AG09309 (cell line): ENCODE data around the gene MRPL12.

Experiments used
- DNase-seq: peaks from one replicate; pipeline ENCODE4 v3.0.0-alpha.2; 2010; ENCODE audit warnings: low read depth
- H3K4me3 ChIP-seq: 2 replicates; pipeline ENCODE4 v1.5.1; 2011; ENCODE audit warnings: mild to moderate bottlenecking, low read depth, low read length, moderate library complexity; ENCODE audit not compliant: control insufficient read depth
- TF ChIP-seq, protein P1 (sequence below): IDR thresholded peaks from 2 replicates; pipeline ENCODE4 v1.5.1; 2011; ENCODE audit warnings: mild to moderate bottlenecking, low read depth, low read length, inconsistent platforms; ENCODE audit not compliant: insufficient read depth, control insufficient read depth; ENCODE audit errors: missing control alignments

The MRPL12 gene

DNA sequence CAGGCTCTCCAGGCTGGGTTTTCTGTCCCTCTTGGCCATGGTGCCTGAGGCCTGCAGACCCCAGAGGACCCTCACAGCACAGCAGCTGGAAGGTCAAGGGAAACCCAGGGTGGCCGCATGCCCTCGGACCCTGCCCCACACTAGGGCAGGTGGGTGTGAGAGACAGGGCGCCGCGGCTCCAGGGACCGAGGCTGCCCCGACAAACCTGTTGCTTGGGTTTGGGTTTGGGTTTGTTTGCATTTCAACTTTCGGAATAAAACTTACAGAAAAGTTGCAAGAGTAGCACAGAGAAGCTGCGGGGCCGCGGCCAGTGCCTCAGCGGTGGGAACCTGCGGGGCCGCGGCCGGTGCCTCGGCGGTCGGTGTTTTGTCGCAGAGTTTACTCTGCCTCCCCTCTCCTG lies 11.6 kb upstream of the MRPL12 start:
- no peak for DNase-seq
- H3K4me3 ChIP-seq, result no peak overlapping the region
- TF ChIP-seq, protein P1, sequence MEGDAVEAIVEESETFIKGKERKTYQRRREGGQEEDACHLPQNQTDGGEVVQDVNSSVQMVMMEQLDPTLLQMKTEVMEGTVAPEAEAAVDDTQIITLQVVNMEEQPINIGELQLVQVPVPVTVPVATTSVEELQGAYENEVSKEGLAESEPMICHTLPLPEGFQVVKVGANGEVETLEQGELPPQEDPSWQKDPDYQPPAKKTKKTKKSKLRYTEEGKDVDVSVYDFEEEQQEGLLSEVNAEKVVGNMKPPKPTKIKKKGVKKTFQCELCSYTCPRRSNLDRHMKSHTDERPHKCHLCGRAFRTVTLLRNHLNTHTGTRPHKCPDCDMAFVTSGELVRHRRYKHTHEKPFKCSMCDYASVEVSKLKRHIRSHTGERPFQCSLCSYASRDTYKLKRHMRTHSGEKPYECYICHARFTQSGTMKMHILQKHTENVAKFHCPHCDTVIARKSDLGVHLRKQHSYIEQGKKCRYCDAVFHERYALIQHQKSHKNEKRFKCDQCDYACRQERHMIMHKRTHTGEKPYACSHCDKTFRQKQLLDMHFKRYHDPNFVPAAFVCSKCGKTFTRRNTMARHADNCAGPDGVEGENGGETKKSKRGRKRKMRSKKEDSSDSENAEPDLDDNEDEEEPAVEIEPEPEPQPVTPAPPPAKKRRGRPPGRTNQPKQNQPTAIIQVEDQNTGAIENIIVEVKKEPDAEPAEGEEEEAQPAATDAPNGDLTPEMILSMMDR, result no peak

DNA sequence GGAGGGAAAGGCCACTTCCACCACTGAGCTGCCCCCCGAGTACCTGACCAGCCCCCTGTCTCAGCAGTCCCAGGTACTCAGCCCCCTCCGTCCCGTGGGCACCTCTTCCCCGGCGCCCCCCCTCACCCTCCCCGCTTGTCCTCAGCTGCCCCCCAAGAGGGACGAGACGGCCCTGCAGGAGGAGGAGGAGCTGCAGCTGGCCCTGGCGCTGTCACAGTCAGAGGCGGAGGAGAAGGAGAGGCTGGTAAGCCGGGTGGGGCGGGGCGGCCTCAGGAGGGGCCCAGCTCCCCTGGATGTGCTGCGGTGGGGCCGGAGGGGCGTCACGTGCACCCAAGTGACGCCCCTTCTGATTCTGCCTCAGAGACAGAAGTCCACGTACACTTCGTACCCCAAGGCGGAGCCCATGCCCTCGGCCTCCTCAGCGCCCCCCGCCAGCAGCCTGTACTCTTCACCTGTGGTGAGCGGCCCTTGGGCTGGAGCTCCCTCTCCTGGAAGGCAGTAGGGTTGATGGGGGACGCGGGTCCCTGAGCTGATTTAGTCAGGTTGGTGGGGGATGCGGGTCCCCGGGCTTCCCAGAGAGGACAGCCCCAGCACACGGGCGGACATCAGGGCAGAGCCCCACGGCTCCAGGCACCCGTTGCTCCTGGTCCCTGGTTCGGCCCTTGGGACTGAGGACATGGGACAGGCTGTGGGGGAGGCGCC lies 9.5 kb upstream of the MRPL12 start:
- TF ChIP-seq, protein P1, result no peak
- H3K4me3 ChIP-seq, result no peak overlapping the region

DNA sequence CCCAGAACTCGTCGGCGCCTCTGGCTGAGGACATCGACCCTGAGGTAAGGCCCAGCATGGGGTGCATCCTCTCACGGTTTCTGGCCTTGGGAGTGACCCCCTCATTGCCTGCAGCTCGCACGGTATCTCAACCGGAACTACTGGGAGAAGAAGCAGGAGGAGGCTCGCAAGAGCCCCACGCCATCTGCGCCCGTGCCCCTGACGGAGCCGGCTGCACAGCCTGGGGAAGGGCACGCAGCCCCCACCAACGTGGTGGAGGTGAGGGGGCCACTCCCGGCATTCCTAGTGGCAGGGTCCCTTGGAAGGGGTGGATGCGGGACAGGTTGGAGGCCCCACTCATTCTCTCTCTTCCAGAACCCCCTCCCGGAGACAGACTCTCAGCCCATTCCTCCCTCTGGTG lies 8.4 kb upstream of the MRPL12 start:
- no peak for DNase-seq
- H3K4me3 ChIP-seq, result no peak overlapping the region
- TF ChIP-seq, protein P1, result no peak

More for the DNA sequence above, 9.5 kb upstream of the MRPL12 start:
- DNase-seq, result no peak

DNA sequence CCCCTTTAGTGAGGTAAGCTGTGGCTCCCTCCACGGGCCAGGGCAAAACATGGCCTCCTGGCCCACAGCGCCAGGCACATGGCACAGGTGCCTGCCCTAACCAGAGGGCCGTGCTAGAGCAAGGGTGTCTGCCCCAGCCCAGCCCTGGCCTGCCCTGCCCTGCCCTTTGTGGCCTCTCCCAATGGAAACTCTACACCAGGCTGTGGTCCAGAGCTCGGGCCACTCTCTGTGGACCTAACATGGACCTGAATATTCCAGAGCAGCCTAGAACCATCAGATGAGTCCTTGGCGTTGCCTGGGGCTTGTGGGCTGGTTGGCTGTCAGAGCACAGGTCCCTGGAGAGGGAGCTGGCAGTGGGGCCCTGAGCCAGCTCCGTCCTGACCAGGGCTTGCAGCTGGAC lies 8.0 kb upstream of the MRPL12 start:
- DNase-seq, result no peak
- TF ChIP-seq, protein P1, result no peak

DNA sequence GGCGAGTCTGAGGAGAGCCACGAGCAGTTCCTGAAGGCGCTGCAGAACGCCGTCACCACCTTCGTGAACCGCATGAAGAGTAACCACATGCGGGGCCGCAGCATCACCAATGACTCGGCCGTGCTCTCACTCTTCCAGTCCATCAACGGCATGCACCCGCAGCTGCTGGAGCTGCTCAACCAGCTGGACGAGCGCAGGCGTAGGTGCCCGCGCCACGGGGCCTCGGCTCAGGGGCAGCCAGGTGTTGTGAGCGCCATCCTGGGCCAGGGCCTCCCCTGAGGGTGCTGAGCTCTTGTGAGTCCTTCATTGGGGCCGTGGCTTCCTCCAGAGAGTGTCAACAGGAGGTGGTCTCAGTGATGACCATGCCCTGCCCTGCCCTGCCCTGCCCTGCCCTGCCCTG lies 7.4 kb upstream of the MRPL12 start:
- H3K4me3 ChIP-seq, result no peak overlapping the region
- no peak for DNase-seq
- TF ChIP-seq, protein P1, result no peak

More for the DNA sequence above, 8.0 kb upstream of the MRPL12 start:
- no peak overlapping the region for H3K4me3 ChIP-seq

DNA sequence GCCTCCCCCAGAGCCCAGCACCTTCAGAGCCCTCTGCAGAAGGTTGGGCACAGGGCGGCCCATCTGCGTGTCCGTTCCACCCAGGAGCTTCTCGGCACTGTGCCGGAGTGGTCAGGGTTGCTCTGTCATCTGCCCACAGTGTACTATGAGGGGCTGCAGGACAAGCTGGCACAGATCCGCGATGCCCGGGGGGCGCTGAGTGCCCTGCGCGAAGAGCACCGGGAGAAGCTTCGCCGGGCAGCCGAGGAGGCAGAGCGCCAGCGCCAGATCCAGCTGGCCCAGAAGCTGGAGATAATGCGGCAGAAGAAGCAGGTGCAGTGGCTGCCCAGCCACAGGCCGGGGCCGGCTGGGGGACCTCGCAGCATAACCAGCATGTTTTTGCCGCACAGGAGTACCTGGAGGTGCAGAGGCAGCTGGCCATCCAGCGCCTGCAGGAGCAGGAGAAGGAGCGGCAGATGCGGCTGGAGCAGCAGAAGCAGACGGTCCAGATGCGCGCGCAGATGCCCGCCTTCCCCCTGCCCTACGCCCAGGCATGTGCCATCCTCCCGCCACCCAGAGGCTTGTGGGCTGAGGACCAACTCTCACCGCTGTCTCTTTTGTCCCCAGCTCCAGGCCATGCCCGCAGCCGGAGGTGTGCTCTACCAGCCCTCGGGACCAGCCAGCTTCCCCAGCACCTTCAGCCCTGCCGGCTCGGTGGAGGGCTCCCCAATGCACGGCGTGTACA lies 6.8 kb upstream of the MRPL12 start:
- H3K4me3 ChIP-seq, result no peak overlapping the region
- TF ChIP-seq, protein P1, result no peak
- DNase-seq, result no peak
